ENCODE results near the gene TRPT1.

TRPT1 gene

DNA sequence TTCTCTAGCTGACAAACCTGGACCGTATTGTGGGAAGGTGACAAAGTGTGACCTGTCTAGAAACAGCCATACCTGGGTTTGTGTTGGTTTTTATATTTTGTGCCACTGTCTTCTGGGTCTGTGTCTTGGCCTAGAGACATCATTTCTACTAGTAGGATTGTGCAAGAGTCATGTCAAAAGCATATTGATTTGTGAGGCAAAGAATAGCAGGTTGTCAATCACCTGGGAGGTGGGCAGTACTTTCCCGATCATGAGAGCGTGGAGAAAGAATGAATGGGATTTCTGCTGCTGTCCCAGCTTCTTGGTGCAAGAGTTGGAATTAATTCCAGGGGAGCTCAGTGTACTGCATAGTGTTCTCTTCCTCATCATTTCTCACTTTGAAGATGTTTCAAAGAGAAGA lies 24.4 kb downstream of the TRPT1 start:
- Histone ChIP-seq H3K4me3 (IDR thresholded peaks at IDR 0.05; ENCODE audit: insufficient read depth, low read depth, low read length) (no peak overlapping the region), H3K27me3 (ENCODE audit: insufficient read depth, low read depth) (no peaks in the 10 kb centered on the region), H3K79me2 (ENCODE audit: insufficient read depth, low read depth) (peaks cover 8% of the 10 kb centered on the region; the same call in 1 of the 2 replicates), H3K4me1 (ENCODE audit: low read depth, poor library complexity, severe bottlenecking) (peaks cover 34% of the 10 kb centered on the region), H2AFZ (ENCODE audit: low read depth) (no peak overlapping the region), H3K4me2 (no peak overlapping the region), H4K20me1 (ENCODE audit: insufficient read depth) (0 out of 2 replicates have a peak, but pooled peaks cover 6% of the 10 kb centered on the region), H3K36me3 (ENCODE audit: insufficient read depth) (peaks cover 37% of the 10 kb centered on the region; the same call in 1 of the 2 replicates), H3K9ac (no peak overlapping the region), H3K27ac (no peak overlapping the region; the same call in 1 of the 2 replicates)
- TF ChIP-seq CTCF (conservative IDR thresholded peaks at IDR 0.05; ENCODE audit: low read depth, low read length) = no peak

DNA sequence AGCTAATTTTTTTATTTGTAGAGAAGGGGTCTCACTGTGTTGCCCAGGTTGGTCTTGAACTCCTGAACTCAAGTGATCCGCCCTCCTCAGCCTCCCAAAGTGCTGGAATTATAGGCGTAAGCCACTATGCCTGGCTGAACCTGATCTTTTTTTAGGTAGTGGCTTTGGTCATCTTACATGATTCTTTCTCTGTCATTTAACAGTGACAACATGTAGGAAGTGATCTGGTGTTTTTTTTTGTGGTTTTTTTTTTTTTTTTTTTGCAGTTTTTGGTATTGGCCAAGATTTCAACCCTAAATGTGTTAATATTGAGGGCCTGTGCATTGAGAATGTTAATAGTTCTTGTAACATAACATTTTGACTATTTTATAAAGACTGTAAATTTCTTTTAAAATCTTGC lies 27.5 kb downstream of the TRPT1 start:
- Histone ChIP-seq H3K4me3 (IDR thresholded peaks at IDR 0.05; ENCODE audit: insufficient read depth, low read depth, low read length) (no peak overlapping the region), H3K27ac (no peak overlapping the region), H3K36me3 (ENCODE audit: insufficient read depth) (peaks cover 61% of the 10 kb centered on the region; the same call in 1 of the 2 replicates), H3K27me3 (ENCODE audit: insufficient read depth, low read depth) (no peaks in the 10 kb centered on the region), H3K79me2 (ENCODE audit: insufficient read depth, low read depth) (peaks cover 19% of the 10 kb centered on the region), H3K4me1 (ENCODE audit: low read depth, poor library complexity, severe bottlenecking) (peaks cover 11% of the 10 kb centered on the region), H3K4me2 (no peak overlapping the region), H4K20me1 (ENCODE audit: insufficient read depth) (no peaks in the 10 kb centered on the region), H3K9ac (no peak overlapping the region), H2AFZ (ENCODE audit: low read depth) (no peak overlapping the region)
- TF ChIP-seq CTCF (conservative IDR thresholded peaks at IDR 0.05; ENCODE audit: low read depth, low read length) = no peak

GRCh38 chr11:64196626-64197025 lies 29.4 kb downstream of the TRPT1 start:
- H3K4me1 ChIP-seq (ENCODE audit: low read depth, poor library complexity, severe bottlenecking) = peaks cover 5% of the 10 kb centered on the region
- no peak overlapping the region for H3K4me3 ChIP-seq (IDR thresholded peaks at IDR 0.05; ENCODE audit: insufficient read depth, low read depth, low read length)
- H3K79me2 ChIP-seq (ENCODE audit: insufficient read depth, low read depth) = peaks cover 16% of the 10 kb centered on the region
- no peak overlapping the region for H3K4me2 ChIP-seq
- TF ChIP-seq CTCF (conservative IDR thresholded peaks at IDR 0.05; ENCODE audit: low read depth, low read length) = no peak
- no peaks in the 10 kb centered on the region for H3K27me3 ChIP-seq (ENCODE audit: insufficient read depth, low read depth)
- peaks cover 11% of the 10 kb centered on the region; the same call in 1 of the 2 replicates for H4K20me1 ChIP-seq (ENCODE audit: insufficient read depth)
- no peak overlapping the region for H3K9ac ChIP-seq
- H2AFZ ChIP-seq (ENCODE audit: low read depth) = no peak overlapping the region
- H3K27ac ChIP-seq = 0 out of 2 replicates have a peak overlapping the region, but pooled peaks have one; percentile 11
- H3K36me3 ChIP-seq (ENCODE audit: insufficient read depth) = peaks cover 61% of the 10 kb centered on the region; the same call in 1 of the 2 replicates

DNA sequence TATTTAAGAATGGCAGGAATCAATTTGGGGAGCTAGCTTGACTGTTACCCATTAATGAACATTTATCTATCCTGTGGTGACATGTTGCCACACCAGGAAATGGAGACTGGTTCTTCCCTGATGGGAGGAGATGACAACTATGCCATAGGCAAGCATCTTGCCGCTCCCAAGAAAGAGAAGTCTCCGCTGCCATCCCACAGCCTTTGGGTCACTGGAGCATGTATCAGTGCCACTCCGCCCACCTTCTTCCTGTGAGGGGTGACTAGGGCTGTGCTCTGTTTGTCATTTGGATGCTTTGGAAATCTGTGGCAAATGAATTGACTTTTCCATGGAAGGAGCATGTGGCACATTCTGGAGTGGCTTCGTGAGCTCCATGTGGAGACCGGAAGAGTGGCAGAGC lies 33.6 kb downstream of the TRPT1 start:
- no peak overlapping the region for H2AFZ ChIP-seq (ENCODE audit: low read depth)
- no peak overlapping the region for H3K27ac ChIP-seq
- no peak overlapping the region for H3K4me2 ChIP-seq
- peaks cover 22% of the 10 kb centered on the region for H4K20me1 ChIP-seq (ENCODE audit: insufficient read depth)
- peaks cover 5% of the 10 kb centered on the region for H3K4me1 ChIP-seq (ENCODE audit: low read depth, poor library complexity, severe bottlenecking)
- H3K9ac ChIP-seq = no peak overlapping the region
- TF ChIP-seq CTCF (conservative IDR thresholded peaks at IDR 0.05; ENCODE audit: low read depth, low read length) = no peak
- H3K36me3 ChIP-seq (ENCODE audit: insufficient read depth) = peaks cover 48% of the 10 kb centered on the region; the same call in 1 of the 2 replicates
- peaks cover 11% of the 10 kb centered on the region; the same call in 1 of the 2 replicates for H3K79me2 ChIP-seq (ENCODE audit: insufficient read depth, low read depth)
- no peaks in the 10 kb centered on the region for H3K27me3 ChIP-seq (ENCODE audit: insufficient read depth, low read depth)
- H3K4me3 ChIP-seq (IDR thresholded peaks at IDR 0.05; ENCODE audit: insufficient read depth, low read depth, low read length) = no peak overlapping the region
